Smooth muscle cell (in vitro differentiated cells): ENCODE measurements around the gene BMPR1A. TPM values are rescaled to one million over a fixed set of nuclear protein-coding genes. Genes with fewer than 3 reads are reported as not detected.

ENCODE experiments used
- DNase-seq: peaks from one replicate; lab custom pipeline; 2025; ENCODE audit not compliant: unreplicated experiment; lab: John Stamatoyannopoulos, UW
- H2AFZ ChIP-seq: fragments of 200-600 bp; sonication (generic); 2 replicates; pipeline ENCODE4 v1.6.0; 2016; ENCODE audit warnings: antibody characterized with exemption, low read depth, mild to moderate bottlenecking
- H3F3A ChIP-seq: fragments of 200-600 bp; sonication (generic); 2 replicates; pipeline ENCODE4 v1.6.0; 2017; ENCODE audit warnings: antibody characterized with exemption, low read depth
- H3K27ac ChIP-seq: fragments of 200-600 bp; sonication (generic); 2 replicates; pipeline ENCODE4 v1.5.1; 2016; ENCODE audit warnings: low read depth, mild to moderate bottlenecking
- H3K27me3 ChIP-seq: fragments of 200-600 bp; sonication (generic); 2 replicates; pipeline ENCODE4 v1.6.1; 2016; ENCODE audit warnings: low read depth, mild to moderate bottlenecking
- H3K36me3 ChIP-seq: fragments of 200-600 bp; sonication (generic); 2 replicates; pipeline ENCODE4 v1.5.1; 2016; ENCODE audit warnings: low read depth
- H3K4me1 ChIP-seq: fragments of 200-600 bp; sonication (generic); 2 replicates; pipeline ENCODE4 v1.5.1; 2016; ENCODE audit warnings: low read depth
- H3K4me2 ChIP-seq: fragments of 200-600 bp; sonication (generic); 2 replicates; pipeline ENCODE4 v1.6.0; 2016; ENCODE audit warnings: mild to moderate bottlenecking
- H3K4me3 ChIP-seq: fragments of 200-600 bp; sonication (generic); 2 replicates; pipeline ENCODE4 v1.5.1; 2016; ENCODE audit warnings: mild to moderate bottlenecking
- H3K79me2 ChIP-seq: fragments of 200-600 bp; sonication (generic); 2 replicates; pipeline ENCODE4 v1.6.0; 2016; ENCODE audit warnings: low read depth, mild to moderate bottlenecking
- H3K9ac ChIP-seq: fragments of 200-600 bp; sonication (generic); 2 replicates; pipeline ENCODE4 v1.6.0; 2016; ENCODE audit warnings: low read depth
- H3K9me3 ChIP-seq: fragments of 200-600 bp; sonication (generic); replicated peaks from 2 replicates; pipeline ENCODE4 v1.5.1; 2016; ENCODE audit warnings: low read depth
- H4K20me1 ChIP-seq: fragments of 200-600 bp; sonication (generic); 2 replicates; pipeline ENCODE4 v1.6.0; 2016; ENCODE audit warnings: low read depth
- WGBS: methylation state at CpG from one replicate; pipeline ENCODE4 v1.1.7; 2016; ENCODE audit warnings: low lambda C conversion rate; 5-methylcytosine and 5-hydroxymethylcytosine counted together
- polyA plus RNA-seq: library from polyadenylated mRNA; unstranded; fragments of >200 nt; fragmentation: Nextera tagmentation; extraction: Ambion mirVana; gene quantifications from 2 replicates; pipeline ENCODE4 v1.2.1, GENCODE V29; 2016
- total RNA-seq: library from RNA; depleted of rRNA; stranded (reverse); fragments of >200 nt; gene quantifications from 2 replicates; pipeline ENCODE4 v1.2.3, GENCODE V29; 2014
- TF ChIP-seq, protein P1 (sequence below): fragments of 200-600 bp; sonication (generic); IDR thresholded peaks from 2 replicates; pipeline ENCODE4 v1.5.1; 2017; ENCODE audit warnings: borderline replicate concordance, mild to moderate bottlenecking, antibody characterized with exemption; ENCODE audit not compliant: insufficient read depth, poor library complexity, severe bottlenecking

Gene BMPR1A
- total and polyA plus RNA-seq, 2 experiments from 2014 or later = 15.5 to 80.9 TPM

DNA sequence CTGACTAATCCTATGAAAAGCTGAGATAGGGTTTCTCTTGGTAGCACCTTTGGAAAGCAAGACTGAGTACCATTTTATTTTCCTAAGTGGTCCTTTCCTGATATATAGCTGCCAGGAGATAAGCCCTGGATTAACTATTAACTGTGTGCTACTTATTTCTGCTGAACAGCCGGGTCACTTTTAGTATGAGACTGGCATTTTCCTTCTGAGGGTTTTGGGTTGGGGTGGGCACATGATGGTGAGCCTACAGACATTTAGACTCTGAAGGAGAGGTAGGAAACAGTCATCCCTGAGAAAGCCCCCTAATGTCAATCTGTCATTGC lies 29.8 kb upstream of the BMPR1A start:
- Histone ChIP-seq H3K9me3 (no peaks in the 10 kb centered on the region), H3K36me3 (no peaks in the 10 kb centered on the region), H3K27me3 (no peaks in the 10 kb centered on the region), H3K9ac (no peak overlapping the region), H3K4me2 (no peak overlapping the region), H3K27ac (no peak overlapping the region), H3K79me2 (no peaks in the 10 kb centered on the region), H2AFZ (no peak overlapping the region), H4K20me1 (no peaks in the 10 kb centered on the region), H3K4me3 (no peak overlapping the region), H3F3A (no peaks in the 10 kb centered on the region), H3K4me1 (no peaks in the 10 kb centered on the region)
- WGBS = 86% methylated on average over 1 of the region's 1 CpG
- DNase-seq = no peak
- TF ChIP-seq, protein P1, sequence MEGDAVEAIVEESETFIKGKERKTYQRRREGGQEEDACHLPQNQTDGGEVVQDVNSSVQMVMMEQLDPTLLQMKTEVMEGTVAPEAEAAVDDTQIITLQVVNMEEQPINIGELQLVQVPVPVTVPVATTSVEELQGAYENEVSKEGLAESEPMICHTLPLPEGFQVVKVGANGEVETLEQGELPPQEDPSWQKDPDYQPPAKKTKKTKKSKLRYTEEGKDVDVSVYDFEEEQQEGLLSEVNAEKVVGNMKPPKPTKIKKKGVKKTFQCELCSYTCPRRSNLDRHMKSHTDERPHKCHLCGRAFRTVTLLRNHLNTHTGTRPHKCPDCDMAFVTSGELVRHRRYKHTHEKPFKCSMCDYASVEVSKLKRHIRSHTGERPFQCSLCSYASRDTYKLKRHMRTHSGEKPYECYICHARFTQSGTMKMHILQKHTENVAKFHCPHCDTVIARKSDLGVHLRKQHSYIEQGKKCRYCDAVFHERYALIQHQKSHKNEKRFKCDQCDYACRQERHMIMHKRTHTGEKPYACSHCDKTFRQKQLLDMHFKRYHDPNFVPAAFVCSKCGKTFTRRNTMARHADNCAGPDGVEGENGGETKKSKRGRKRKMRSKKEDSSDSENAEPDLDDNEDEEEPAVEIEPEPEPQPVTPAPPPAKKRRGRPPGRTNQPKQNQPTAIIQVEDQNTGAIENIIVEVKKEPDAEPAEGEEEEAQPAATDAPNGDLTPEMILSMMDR = no peak

DNA sequence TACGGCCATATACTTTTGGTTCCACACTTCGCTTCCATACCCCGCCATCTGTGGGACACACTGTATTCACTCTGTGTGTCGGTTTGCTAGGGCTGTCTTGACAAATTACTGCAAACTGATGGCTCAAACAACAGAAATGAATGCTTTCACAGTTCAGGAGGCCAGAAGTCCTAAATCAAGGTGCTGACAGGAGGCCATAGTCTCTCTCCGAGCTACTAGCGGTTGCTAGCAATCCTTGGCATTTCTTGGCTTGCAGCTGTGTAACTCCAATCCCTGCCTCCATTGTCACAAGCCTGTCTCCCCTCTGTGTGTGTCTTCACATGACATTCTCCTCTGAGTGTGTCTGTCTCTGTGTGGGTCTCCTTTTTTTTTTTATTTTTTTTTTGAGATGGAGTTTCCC lies 28.9 kb upstream of the BMPR1A start:
- Histone ChIP-seq H3K27me3 (no peaks in the 10 kb centered on the region), H3K4me3 (no peak overlapping the region), H3K4me2 (no peak overlapping the region), H3K36me3 (no peaks in the 10 kb centered on the region), H3F3A (no peaks in the 10 kb centered on the region), H3K9me3 (no peaks in the 10 kb centered on the region), H4K20me1 (no peaks in the 10 kb centered on the region), H3K9ac (no peak overlapping the region), H3K79me2 (no peaks in the 10 kb centered on the region), H3K27ac (no peak overlapping the region), H3K4me1 (no peaks in the 10 kb centered on the region), H2AFZ (no peak overlapping the region)
- no peak for DNase-seq
- 84% methylated on average over 6 of the region's 6 CpGs for WGBS
- TF ChIP-seq, protein P1 = no peak

DNA sequence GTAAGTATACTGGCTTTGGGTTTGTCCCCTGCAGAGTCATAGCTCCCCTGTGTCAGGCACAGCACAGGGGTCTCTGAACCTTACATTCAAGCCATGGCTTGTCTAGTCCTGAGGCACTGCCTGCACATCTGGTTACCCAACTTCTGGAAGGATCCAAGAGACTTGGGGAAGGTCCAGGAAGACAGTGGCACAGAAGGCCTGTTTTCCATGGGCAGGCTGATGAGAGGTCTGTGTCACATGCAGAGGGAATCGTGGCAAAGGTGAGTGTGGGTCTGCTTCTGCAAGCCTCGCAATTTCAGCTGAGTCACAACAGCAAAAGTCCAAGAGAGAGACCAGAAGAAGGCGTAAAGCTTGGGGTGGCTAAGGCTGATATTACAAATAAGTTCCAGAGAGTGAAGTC lies 28.4 kb upstream of the BMPR1A start:
- DNase-seq = no peak
- H3K4me2 ChIP-seq = no peak overlapping the region
- no peak overlapping the region for H2AFZ ChIP-seq
- no peaks in the 10 kb centered on the region for H3K27me3 ChIP-seq
- TF ChIP-seq, protein P1 = no peak
- no peak overlapping the region for H3K9ac ChIP-seq
- no peaks in the 10 kb centered on the region for H3K79me2 ChIP-seq
- H3K36me3 ChIP-seq = no peaks in the 10 kb centered on the region
- WGBS = 63% methylated on average over 3 of the region's 3 CpGs
- H3K27ac ChIP-seq = no peak overlapping the region
- no peaks in the 10 kb centered on the region for H4K20me1 ChIP-seq
- no peak overlapping the region for H3K4me3 ChIP-seq
- no peaks in the 10 kb centered on the region for H3F3A ChIP-seq
- no peaks in the 10 kb centered on the region for H3K9me3 ChIP-seq
- no peaks in the 10 kb centered on the region for H3K4me1 ChIP-seq

DNA sequence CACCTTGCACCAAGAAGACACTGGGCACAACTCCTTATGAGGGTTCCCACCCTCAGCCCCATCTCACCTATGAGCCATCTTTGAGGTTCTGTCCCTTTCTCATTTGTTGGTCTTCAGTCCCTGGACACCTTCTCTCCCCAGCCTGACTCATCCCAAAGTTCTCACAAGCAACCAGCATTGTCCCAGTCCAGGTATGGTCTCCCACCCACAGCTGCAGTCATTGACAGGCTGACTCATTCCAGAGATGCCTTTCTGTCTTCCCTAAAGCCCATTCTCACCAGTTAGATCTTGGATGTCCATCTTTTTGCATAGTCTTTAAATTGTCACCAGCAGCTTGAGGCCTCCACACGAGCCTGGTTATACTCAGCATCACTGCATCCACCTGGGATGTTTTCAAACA lies 26.7 kb upstream of the BMPR1A start:
- TF ChIP-seq, protein P1 = no peak
- Histone ChIP-seq H3K4me2 (no peak overlapping the region), H3K27me3 (no peaks in the 10 kb centered on the region), H3K79me2 (no peaks in the 10 kb centered on the region), H3K9me3 (no peaks in the 10 kb centered on the region), H4K20me1 (no peaks in the 10 kb centered on the region), H3K4me3 (no peak overlapping the region), H3K9ac (no peak overlapping the region), H3F3A (no peaks in the 10 kb centered on the region), H3K4me1 (no peaks in the 10 kb centered on the region), H3K36me3 (no peaks in the 10 kb centered on the region), H2AFZ (no peak overlapping the region), H3K27ac (no peak overlapping the region)
- 80% methylated on average over 1 of the region's 1 CpG for WGBS
- DNase-seq = no peak
